Esophagus muscularis mucosa (tissue), 4 donors: Measurements from ENCODE around the gene CNOT2.

Experiments used
- EP300 ChIP-seq: sonication (generic); formaldehyde crosslinking; IDR thresholded peaks from one replicate; pipeline ENCODE4 v1.6.1; 2017; ENCODE audit warnings: antibody characterized with exemption
- POLR2A ChIP-seq: fragments of 450-650 bp; IDR thresholded peaks from one replicate; pipeline ENCODE4 v1.6.1; 2017; ENCODE audit warnings: antibody characterized with exemption, moderate library complexity, mild to moderate bottlenecking, low read depth
- TF ChIP-seq, protein P1 (sequence below), 3 experiments: fragments of 200-600 bp in 2 of 3; fragments of 450-650 bp in 1 of 3; sonication (generic) in 2 of 3; IDR thresholded peaks; one replicate each; pipeline ENCODE4 v1.5.1; 2017 to 2019; ENCODE audit warnings: antibody characterized with exemption in 3 of 3, mild to moderate bottlenecking in 2 of 3, moderate library complexity in 1 of 3

- TF ChIP-seq, protein P1, sequence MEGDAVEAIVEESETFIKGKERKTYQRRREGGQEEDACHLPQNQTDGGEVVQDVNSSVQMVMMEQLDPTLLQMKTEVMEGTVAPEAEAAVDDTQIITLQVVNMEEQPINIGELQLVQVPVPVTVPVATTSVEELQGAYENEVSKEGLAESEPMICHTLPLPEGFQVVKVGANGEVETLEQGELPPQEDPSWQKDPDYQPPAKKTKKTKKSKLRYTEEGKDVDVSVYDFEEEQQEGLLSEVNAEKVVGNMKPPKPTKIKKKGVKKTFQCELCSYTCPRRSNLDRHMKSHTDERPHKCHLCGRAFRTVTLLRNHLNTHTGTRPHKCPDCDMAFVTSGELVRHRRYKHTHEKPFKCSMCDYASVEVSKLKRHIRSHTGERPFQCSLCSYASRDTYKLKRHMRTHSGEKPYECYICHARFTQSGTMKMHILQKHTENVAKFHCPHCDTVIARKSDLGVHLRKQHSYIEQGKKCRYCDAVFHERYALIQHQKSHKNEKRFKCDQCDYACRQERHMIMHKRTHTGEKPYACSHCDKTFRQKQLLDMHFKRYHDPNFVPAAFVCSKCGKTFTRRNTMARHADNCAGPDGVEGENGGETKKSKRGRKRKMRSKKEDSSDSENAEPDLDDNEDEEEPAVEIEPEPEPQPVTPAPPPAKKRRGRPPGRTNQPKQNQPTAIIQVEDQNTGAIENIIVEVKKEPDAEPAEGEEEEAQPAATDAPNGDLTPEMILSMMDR (IDR thresholded peaks at IDR 0.05) = no peak
- TF ChIP-seq POLR2A (no peak), EP300 (no peak)
Observed at GRCh38 chr12:70332236-70332635, 89.0 kb downstream of the CNOT2 start.
